Measurements from ENCODE around the gene LTBR.
"Not testable (repeated sequence)": the region's sequence is repeated elsewhere in the genome, so short reads cannot be mapped to it uniquely, and the experiment has no call there.

Gene LTBR

DNA sequence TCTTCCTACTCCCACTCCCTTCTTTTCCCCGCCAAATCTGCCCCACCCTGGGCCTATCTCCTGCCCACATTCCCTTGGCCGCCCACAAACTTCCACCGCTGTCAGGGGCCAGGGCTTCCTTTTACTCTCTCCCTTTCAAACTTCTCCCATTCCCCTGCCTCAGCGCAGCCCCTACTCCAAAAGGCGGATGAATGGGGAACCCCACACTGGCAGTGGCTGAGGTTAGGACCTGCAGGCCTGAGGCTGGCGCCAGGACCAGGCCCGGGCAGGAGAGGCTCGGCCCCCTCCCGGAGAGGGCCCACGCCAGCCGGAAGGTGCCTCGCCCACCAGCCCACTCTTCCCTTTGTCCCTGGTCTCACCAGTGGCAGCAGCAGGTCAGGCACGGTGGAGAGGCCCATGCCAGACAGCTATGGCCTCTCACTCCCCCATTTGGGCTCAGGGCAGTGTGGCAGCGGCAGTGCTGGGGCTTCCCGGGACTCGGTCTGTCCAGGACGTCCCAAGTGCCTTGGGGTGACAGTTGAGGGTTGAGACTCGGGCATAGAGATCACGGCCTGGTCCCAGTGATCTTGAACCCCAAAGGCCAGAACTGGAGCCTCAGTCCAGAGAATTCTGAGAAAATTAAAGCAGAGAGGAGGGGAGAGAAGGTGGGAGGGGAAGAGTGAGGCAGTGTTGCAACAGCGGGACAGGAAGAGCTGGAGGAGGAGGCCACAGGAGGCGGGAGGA is 42.4 kb upstream of the LTBR start, which contains the start of gene TNFRSF1A:
Gene TNFRSF1A (minus strand): TSS at position 660 of the 723 bp plus-strand sequence. CDS start 262 bp downstream, at position 398.
- Histone ChIP-seq H3K4me1 (ENCODE audit: control extremely low read depth in 1 of 4, control insufficient read depth in 4 of 4, insufficient read depth in 4 of 4, low read length in 3 of 4) (peaks cover 28 to 81% (median 74%) of the 10 kb centered on the region in 4 experiments), H3K4me3 (ENCODE audit: control insufficient read depth in 1 of 7, extremely low read depth in 1 of 7, insufficient read depth in 4 of 7, low read depth in 2 of 7, low read length in 6 of 7) (peak within 1 kb of the TSS; percentile 75 to 99 (median 97)), H3K27ac (ENCODE audit: insufficient read depth in 1 of 2, low read depth in 1 of 2, low read length in 2 of 2, poor library complexity in 1 of 2, severe bottlenecking in 2 of 2) (peak within 1 kb of the TSS; percentile 93 to 96), H3K27me3 (replicated peaks in 2 of 5; ENCODE audit: control insufficient read depth in 4 of 5, insufficient read depth in 5 of 5, low read length in 4 of 5) (no peaks in the 10 kb centered on the region), H3K9me3 (ENCODE audit: control extremely low read depth in 1 of 5, control insufficient read depth in 4 of 5, insufficient read depth in 2 of 5, low read depth in 1 of 5, low read length in 4 of 5) (no peaks in the 10 kb centered on the region), H3K36me3 (ENCODE audit: control insufficient read depth in 4 of 4, insufficient read depth in 4 of 4, low read length in 3 of 4) (peaks cover 0 to 21% (median 2%) of the 10 kb centered on the region in 4 experiments)
- ChIA-PET CTCF (interaction anchor here (0.5 to 12.2 kb wide), 6 partner anchors 9 to 312 kb away, joined by 3 to 73 read pairs (median 4); partner anchors contain the start of gene SCNN1A), POLR2A (interaction anchor here (0.6 to 1.3 kb wide), 3 partner anchors 21 to 123 kb away, joined by 3 to 5 read pairs (median 3); no protein-coding TSS in a partner anchor)
- 1% methylated on average over 21 of the region's 21 CpGs for WGBS (ENCODE audit: insufficient coverage)
- peak; percentile 59 to 83 (median 76) for DNase-seq

DNA sequence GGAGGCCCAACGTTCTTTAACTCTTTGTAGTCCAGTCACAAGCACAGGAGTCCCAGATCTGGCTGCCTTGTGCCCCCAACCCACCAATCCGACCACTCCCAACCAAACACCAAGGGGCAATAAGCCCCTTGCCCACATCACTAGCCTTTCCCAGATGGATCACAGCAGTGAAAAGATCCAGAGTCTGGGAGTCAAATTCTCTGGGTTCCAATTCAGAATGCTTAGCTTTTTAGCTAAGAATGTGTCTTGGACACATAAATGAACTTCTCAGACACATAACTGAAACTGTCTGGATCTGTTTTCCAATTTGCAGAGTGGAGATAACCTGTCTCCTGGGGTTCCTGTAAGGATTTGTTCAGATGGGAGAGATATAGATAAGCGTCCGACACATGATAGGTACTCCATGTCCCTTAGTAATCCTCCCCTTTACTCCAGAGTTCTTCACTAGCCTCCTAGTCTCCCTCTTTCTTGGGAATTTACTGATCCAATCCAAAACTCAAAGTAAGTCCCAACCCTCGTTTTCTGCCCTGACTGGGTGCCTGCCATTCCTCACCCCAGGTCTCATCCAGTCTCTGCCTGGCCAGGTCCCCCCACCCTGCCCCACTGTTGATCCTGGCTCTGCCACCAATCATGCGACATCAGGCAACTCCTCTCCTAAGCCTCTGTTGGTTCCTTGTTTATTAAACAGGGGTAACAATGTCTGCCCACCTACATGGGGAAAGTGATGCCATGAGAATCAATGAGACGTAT is 41.6 kb upstream of the LTBR start:
- peak overlapping the region; percentile 75 to 99 (median 97) for H3K4me3 ChIP-seq (ENCODE audit: control insufficient read depth in 1 of 7, extremely low read depth in 1 of 7, insufficient read depth in 4 of 7, low read depth in 2 of 7, low read length in 6 of 7)
- WGBS (ENCODE audit: insufficient coverage), result 28% methylated on average over 5 of the region's 7 CpGs
- no peak for DNase-seq
- H3K9me3 ChIP-seq (ENCODE audit: control extremely low read depth in 1 of 5, control insufficient read depth in 4 of 5, insufficient read depth in 2 of 5, low read depth in 1 of 5, low read length in 4 of 5), result no peaks in the 10 kb centered on the region
- H3K4me1 ChIP-seq (ENCODE audit: control extremely low read depth in 1 of 4, control insufficient read depth in 4 of 4, insufficient read depth in 4 of 4, low read length in 3 of 4), result peaks cover 28 to 81% (median 73%) of the 10 kb centered on the region in 4 experiments
- peak overlapping the region; percentile 93 to 96 for H3K27ac ChIP-seq (ENCODE audit: insufficient read depth in 1 of 2, low read depth in 1 of 2, low read length in 2 of 2, poor library complexity in 1 of 2, severe bottlenecking in 2 of 2)
- peaks cover 0 to 21% (median 2%) of the 10 kb centered on the region in 4 experiments for H3K36me3 ChIP-seq (ENCODE audit: control insufficient read depth in 4 of 4, insufficient read depth in 4 of 4, low read length in 3 of 4)
- CTCF ChIA-PET, result interaction anchor here (1.1 to 12.2 kb wide), 7 partner anchors 8 to 30 kb away, joined by 3 to 73 read pairs (median 4); partner anchors contain the start of gene SCNN1A
- POLR2A ChIA-PET, result interaction anchor here (0.6 to 1.0 kb wide), 2 partner anchors 21 to 123 kb away, joined by 3 to 5 read pairs; no protein-coding TSS in a partner anchor
- H3K27me3 ChIP-seq (replicated peaks in 2 of 5; ENCODE audit: control insufficient read depth in 4 of 5, insufficient read depth in 5 of 5, low read length in 4 of 5), result no peaks in the 10 kb centered on the region

- no peak for DNase-seq
- H3K27ac ChIP-seq (ENCODE audit: insufficient read depth in 1 of 2, low read depth in 1 of 2, low read length in 2 of 2, poor library complexity in 1 of 2, severe bottlenecking in 2 of 2), result peak overlapping the region in 1 of 2 experiments; percentile 96
These were observed 40.4 kb upstream of the LTBR start for GRCh38 chr12:6343518-6343917.

GRCh38 chr12:6344101-6344660 is 39.8 kb upstream of the LTBR start:
- H3K27ac ChIP-seq (ENCODE audit: insufficient read depth in 1 of 2, low read depth in 1 of 2, low read length in 2 of 2, poor library complexity in 1 of 2, severe bottlenecking in 2 of 2); DNase-seq; H3K4me3 ChIP-seq (ENCODE audit: control insufficient read depth in 1 of 7, extremely low read depth in 1 of 7, insufficient read depth in 4 of 7, low read depth in 2 of 7, low read length in 6 of 7); H3K9me3 ChIP-seq (ENCODE audit: control extremely low read depth in 1 of 5, control insufficient read depth in 4 of 5, insufficient read depth in 2 of 5, low read depth in 1 of 5, low read length in 4 of 5); H3K36me3 ChIP-seq (ENCODE audit: control insufficient read depth in 4 of 4, insufficient read depth in 4 of 4, low read length in 3 of 4); H3K27me3 ChIP-seq (replicated peaks in 2 of 5; ENCODE audit: control insufficient read depth in 4 of 5, insufficient read depth in 5 of 5, low read length in 4 of 5): not testable (repeated sequence)
- H3K4me1 ChIP-seq (ENCODE audit: control extremely low read depth in 1 of 4, control insufficient read depth in 4 of 4, insufficient read depth in 4 of 4, low read length in 3 of 4), result peaks cover 21 to 76% (median 70%) of the 10 kb centered on the region in 4 experiments
- POLR2A ChIA-PET, result interaction anchor here (0.5 kb wide), 1 partner anchor 9 kb away, joined by 4 read pairs; no protein-coding TSS in a partner anchor
- CTCF ChIA-PET, result interaction anchor here (0.8 to 12.2 kb wide), 9 partner anchors 8 to 126 kb away, joined by 3 to 73 read pairs (median 4); partner anchors contain the start of genes SCNN1A and VAMP1
- 100% methylated on average over 3 of the region's 11 CpGs for WGBS (ENCODE audit: insufficient coverage)

More at GRCh38 chr12:6343518-6343917, 40.4 kb upstream of the LTBR start:
- POLR2A ChIA-PET, result interaction anchor here (0.5 kb wide), 1 partner anchor 8 kb away, joined by 4 read pairs; no protein-coding TSS in a partner anchor
- Histone ChIP-seq H3K36me3 (ENCODE audit: control insufficient read depth in 4 of 4, insufficient read depth in 4 of 4, low read length in 3 of 4) (peaks cover 0 to 15% (median 2%) of the 10 kb centered on the region in 4 experiments), H3K4me3 (ENCODE audit: control insufficient read depth in 1 of 7, extremely low read depth in 1 of 7, insufficient read depth in 4 of 7, low read depth in 2 of 7, low read length in 6 of 7) (no peak overlapping the region), H3K4me1 (ENCODE audit: control extremely low read depth in 1 of 4, control insufficient read depth in 4 of 4, insufficient read depth in 4 of 4, low read length in 3 of 4) (peaks cover 28 to 81% (median 74%) of the 10 kb centered on the region in 4 experiments), H3K27me3 (replicated peaks in 2 of 5; ENCODE audit: control insufficient read depth in 4 of 5, insufficient read depth in 5 of 5, low read length in 4 of 5) (no peaks in the 10 kb centered on the region), H3K9me3 (ENCODE audit: control extremely low read depth in 1 of 5, control insufficient read depth in 4 of 5, insufficient read depth in 2 of 5, low read depth in 1 of 5, low read length in 4 of 5) (no peaks in the 10 kb centered on the region)
- CTCF ChIA-PET, result interaction anchor here (0.8 to 12.2 kb wide), 8 partner anchors 8 to 127 kb away, joined by 3 to 73 read pairs (median 4); partner anchors contain the start of genes SCNN1A and VAMP1
- 81% methylated on average over 3 of the region's 5 CpGs for WGBS (ENCODE audit: insufficient coverage)

- Histone ChIP-seq H3K27me3 (replicated peaks in 2 of 5; ENCODE audit: control insufficient read depth in 4 of 5, insufficient read depth in 5 of 5, low read length in 4 of 5) (no peaks in the 10 kb centered on the region), H3K4me3 (ENCODE audit: control insufficient read depth in 1 of 7, extremely low read depth in 1 of 7, insufficient read depth in 4 of 7, low read depth in 2 of 7, low read length in 6 of 7) (peak overlapping the region in 1 of 7 experiments; percentile 33), H3K9me3 (ENCODE audit: control extremely low read depth in 1 of 5, control insufficient read depth in 4 of 5, insufficient read depth in 2 of 5, low read depth in 1 of 5, low read length in 4 of 5) (no peaks in the 10 kb centered on the region), H3K36me3 (ENCODE audit: control insufficient read depth in 4 of 4, insufficient read depth in 4 of 4, low read length in 3 of 4) (no peaks in the 10 kb centered on the region), H3K4me1 (ENCODE audit: control extremely low read depth in 1 of 4, control insufficient read depth in 4 of 4, insufficient read depth in 4 of 4, low read length in 3 of 4) (peaks cover 14 to 65% (median 58%) of the 10 kb centered on the region in 4 experiments), H3K27ac (ENCODE audit: insufficient read depth in 1 of 2, low read depth in 1 of 2, low read length in 2 of 2, poor library complexity in 1 of 2, severe bottlenecking in 2 of 2) (no peak overlapping the region)
- ChIA-PET CTCF (interaction anchor here (0.8 to 4.3 kb wide), 7 partner anchors 10 to 24 kb away, joined by 3 to 39 read pairs (median 6); no protein-coding TSS in a partner anchor), POLR2A (interaction anchor here (0.7 to 2.2 kb wide), 3 partner anchors 10 to 18 kb away, joined by 3 to 15 read pairs (median 5); no protein-coding TSS in a partner anchor)
- DNase-seq, result peak; percentile 52 to 86 (median 77)
- WGBS (ENCODE audit: insufficient coverage), result 64% methylated on average over 6 of the region's 10 CpGs
These were observed 38.5 kb upstream of the LTBR start for GRCh38 chr12:6345319-6346091.

Measured in common myeloid progenitor, CD34-positive (primary cell).